ENCODE results near the gene NAXD. TPM values are rescaled to one million over a fixed set of nuclear protein-coding genes. Genes with fewer than 3 reads are reported as not detected.

Gene NAXD
- total and polyA plus RNA-seq, 2 experiments from 2014 or later = 16.9 to 18.5 TPM

GRCh38 chr13:110600261-110600819 is 15.0 kb upstream of the NAXD start:
- no peak for ATAC-seq
- H3K9me3 Mint-ChIP-seq = peaks cover 7% of the 10 kb centered on the region; the same call in 2 of the 3 replicates

More at GRCh38 chr13:110600261-110600819, 15.0 kb upstream of the NAXD start:
- Histone ChIP-seq H3K27ac (ENCODE audit: low read depth) (no peak overlapping the region), H3K4me3 (no peak overlapping the region), H2AFZ (peak overlapping the region; percentile 63; the same call in 1 of the 2 replicates), H3K9me2 (ENCODE audit: insufficient read depth) (no peaks in the 10 kb centered on the region), H3F3A (replicated peaks; ENCODE audit: low read depth) (no peaks in the 10 kb centered on the region), H3K79me2 (replicated peaks; ENCODE audit: insufficient read depth) (no peaks in the 10 kb centered on the region), H3K4me1 (ENCODE audit: insufficient read depth) (no peaks in the 10 kb centered on the region), H3K36me3 (ENCODE audit: insufficient read depth) (no peaks in the 10 kb centered on the region), H3K27me3 (ENCODE audit: insufficient read depth) (no peaks in the 10 kb centered on the region), H4K20me1 (replicated peaks; ENCODE audit: insufficient read depth) (no peaks in the 10 kb centered on the region), H3K4me2 (no peak overlapping the region)
- TF ChIP-seq JUNB (IDR thresholded peaks at IDR 0.05; ENCODE audit: unreplicated experiment) (no peak), ZNF462 (CRISPR knock-in tag; IDR thresholded peaks at IDR 0.05) (no peak), CREB1 (CRISPR knock-in tag; IDR thresholded peaks at IDR 0.05; ENCODE audit: low read depth) (no peak), CTCF (conservative IDR thresholded peaks at IDR 0.05; ENCODE audit: low read depth in 2 of 2) (no peak), ZNF114 (CRISPR knock-in tag; IDR thresholded peaks at IDR 0.05) (no peak), EZH2phosphoT487 (IDR thresholded peaks at IDR 0.05; ENCODE audit: unreplicated experiment) (no peak), POLR2AphosphoS5 (IDR thresholded peaks at IDR 0.05; ENCODE audit: low read depth) (no peak), ZNF331 (CRISPR knock-in tag; IDR thresholded peaks at IDR 0.05; ENCODE audit: low read depth) (no peak), NANOG (IDR thresholded peaks at IDR 0.05; ENCODE audit: borderline replicate concordance) (no peak), ETS1 (IDR thresholded peaks at IDR 0.05) (no peak)
- Mint-ChIP-seq H3K27me3 (ENCODE audit: insufficient read depth, low read depth, poor library complexity) (peaks cover 7% of the 10 kb centered on the region), H3K4me1 (peaks cover 3% of the 10 kb centered on the region; the same call in 1 of the 3 replicates), H3K36me3 (ENCODE audit: low read depth) (peaks cover 3% of the 10 kb centered on the region; the same call in 1 of the 3 replicates), H3K4me3 (no peak overlapping the region), H3K27ac (no peak overlapping the region)
- no peak for DNase-seq (ENCODE audit: low spot score)

All from GM23338 (cell line).